GM21737 (cell line): ENCODE measurements around the gene BICD1.

Experiments used
- ATAC-seq: cut with Tn5 transposase; IDR thresholded peaks from one replicate; pipeline ENCODE4 v1.9.1; 2021; ENCODE audit warnings: mild to moderate bottlenecking, moderate library complexity; ENCODE audit not compliant: unreplicated experiment

Gene BICD1

DNA sequence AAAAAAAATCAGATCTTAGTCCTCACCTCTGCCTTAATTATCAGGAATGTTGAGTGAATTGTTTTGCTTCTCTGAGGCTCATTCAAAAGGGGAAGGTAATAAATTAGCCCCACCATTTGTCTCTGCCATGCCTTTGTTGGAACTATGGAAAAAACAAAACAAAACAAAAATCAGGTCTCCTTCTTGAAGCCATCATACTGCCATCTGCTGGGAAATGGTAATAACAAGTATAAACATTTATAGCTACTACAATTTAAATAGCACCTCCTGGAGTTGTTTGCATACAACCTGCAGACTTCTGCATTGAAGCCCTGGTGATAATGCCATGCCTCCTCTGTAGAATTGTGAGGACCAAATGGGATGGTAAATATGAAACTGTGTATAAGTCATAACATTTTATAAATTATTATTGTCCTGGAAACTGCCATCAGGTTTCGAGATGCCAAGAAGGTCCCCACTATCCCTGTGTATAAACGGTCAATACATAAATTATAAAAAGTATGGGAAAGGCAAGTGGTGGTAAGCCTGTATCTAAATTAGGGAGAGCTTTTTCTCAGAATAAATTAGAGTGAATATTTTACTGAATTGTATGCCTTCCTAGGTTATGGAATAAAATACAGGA, 205.5 kb downstream of the BICD1 start:
- ATAC-seq, result no peak

DNA sequence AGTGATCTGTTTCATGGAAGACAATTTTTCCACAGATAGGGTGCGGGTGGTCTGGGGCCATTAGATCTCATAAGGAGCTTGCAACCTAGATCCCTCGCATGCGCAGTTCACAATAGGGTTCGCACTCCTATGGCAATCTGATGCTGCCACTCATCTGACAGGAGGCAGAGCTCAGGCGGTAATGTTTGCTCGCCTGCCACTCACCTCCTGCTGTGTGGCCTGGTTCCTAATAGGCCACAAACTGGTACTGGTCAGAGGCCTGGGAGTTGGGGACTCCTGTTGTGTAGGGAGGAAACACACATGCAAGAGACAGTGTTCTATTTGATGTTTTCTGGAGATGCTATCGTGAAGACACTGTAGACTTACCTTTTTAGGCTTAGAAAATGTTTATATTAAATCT, 215.7 kb downstream of the BICD1 start:
- no peak for ATAC-seq

DNA sequence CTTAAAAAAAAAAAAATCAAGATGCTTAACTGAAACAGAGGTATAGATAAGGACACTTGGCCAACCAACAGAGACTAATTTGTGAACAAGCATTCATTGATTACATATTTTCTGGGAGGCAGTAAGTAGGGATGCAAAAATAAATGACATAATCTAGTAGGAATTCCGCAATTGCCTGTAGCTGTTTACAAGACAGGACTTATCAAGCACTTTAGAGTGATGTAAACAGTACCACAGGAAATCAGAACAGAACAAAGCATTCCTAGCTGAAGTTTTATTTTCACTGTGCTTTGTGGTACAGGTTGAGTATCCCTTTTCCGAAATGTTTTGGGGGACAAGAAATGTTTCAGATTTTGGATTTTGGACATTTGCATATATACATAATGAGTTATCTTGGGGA, 224.5 kb downstream of the BICD1 start:
- no peak for ATAC-seq

DNA sequence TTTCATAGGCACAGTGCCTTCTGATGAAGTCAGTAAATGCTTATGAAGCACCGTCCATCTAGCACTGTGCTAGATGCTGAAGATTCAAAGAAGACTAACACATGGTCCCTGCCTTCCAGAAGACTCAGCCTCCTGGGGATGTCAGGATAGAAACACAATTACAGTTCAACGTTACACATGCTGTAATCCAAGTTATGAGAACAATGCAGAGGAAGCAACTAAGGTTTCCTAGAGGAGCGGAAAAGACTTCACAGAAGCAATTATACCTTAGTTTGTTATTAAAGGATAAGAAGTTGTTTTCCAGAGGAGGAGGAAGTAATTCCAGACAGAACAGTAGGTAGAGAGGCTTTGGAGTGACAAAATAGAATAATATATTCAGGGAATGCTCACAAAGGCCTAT, 225.8 kb downstream of the BICD1 start:
- ATAC-seq, result no peak

DNA sequence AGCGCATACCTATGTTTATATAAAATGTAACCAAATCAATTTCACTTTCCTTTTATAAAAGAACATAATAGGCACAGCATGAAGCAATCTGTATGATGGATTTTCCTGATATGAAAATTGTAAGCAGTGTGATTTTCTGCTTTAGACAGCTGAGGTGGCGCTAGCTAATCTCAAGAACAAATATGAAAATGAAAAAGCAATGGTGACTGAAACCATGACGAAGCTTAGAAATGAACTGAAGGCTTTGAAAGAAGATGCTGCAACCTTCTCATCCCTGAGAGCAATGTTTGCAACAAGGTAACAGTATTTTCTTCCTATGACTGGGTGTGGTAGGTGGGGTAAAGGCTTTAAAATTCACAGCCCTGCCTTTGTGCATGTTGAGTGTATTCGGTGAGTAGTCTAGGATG, 227.7 kb downstream of the BICD1 start:
- no peak for ATAC-seq

DNA sequence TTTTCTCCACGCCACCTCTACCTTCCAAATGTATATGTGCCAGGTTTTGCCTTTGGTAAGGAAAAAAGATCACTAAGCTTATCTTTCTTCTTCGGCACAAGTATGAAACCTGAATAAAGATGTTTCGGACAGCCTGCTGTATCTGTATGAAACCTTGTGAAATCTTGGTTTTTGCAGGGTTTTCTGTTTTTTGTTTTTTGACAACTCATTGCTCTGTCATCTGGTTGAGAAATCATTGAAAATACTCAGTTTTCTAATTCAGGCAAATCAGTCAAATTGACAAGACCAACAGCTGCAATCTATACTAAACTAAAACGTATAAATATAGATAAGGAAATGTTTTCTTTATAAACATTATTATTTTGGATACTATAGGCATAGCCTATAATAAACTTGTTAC, 229.6 kb downstream of the BICD1 start:
- ATAC-seq, result no peak

DNA sequence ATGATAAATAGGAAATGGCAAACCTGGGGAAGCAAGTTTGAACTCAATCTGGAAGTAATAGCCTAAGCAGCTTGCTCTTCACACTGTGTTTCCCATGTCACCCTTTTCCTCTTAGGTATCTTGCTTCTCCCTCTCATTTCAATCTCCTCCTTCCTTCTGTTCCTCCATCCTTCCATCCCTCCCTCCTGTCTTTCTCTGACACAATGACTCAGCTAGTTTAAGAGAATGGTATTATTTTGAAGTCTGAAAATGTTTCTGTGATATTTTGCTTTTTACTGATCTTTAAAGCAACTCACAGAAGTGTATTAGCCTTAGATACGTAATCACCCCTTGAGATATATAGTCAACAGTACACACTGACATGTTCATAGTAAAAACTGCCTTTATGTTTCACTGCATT, 236.8 kb downstream of the BICD1 start:
- ATAC-seq, result no peak

DNA sequence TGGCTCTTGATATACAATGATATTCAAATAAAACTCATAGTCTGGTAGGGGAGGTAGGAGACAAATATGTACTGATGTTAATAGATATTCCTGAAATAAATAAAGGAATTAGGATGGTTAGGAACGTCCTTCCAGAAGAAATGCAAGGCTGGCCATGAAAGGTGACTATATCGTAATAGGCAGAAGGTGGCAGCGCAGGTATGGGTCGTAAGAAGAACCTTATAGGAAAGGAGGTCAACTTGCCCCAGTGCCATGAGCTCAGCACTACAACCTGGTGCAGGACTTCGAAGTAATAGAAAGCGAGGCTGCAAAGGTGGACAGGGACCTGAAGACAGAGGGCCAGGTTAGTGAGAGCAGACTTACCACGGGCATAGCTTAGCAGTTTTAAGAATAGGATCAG, 237.4 kb downstream of the BICD1 start:
- no peak for ATAC-seq

DNA sequence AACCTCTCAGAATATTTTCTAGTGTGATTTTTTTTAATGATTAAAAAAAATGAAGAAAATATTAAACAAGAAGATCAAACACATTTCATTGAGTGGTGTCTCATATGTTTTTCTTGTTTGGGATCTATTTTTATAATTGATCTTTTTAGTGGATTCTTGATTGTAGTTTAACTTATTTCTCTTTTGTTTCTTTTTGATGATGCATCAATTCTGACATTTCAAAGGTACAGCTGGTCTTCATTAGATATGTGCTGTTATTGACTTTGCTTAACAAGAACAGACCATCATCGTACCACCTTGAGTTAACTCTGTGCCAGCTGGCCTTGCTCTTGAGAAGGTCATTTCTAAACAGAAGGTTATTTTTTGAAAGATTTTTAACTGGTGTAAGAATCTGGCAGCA, 246.9 kb downstream of the BICD1 start:
- no peak for ATAC-seq

DNA sequence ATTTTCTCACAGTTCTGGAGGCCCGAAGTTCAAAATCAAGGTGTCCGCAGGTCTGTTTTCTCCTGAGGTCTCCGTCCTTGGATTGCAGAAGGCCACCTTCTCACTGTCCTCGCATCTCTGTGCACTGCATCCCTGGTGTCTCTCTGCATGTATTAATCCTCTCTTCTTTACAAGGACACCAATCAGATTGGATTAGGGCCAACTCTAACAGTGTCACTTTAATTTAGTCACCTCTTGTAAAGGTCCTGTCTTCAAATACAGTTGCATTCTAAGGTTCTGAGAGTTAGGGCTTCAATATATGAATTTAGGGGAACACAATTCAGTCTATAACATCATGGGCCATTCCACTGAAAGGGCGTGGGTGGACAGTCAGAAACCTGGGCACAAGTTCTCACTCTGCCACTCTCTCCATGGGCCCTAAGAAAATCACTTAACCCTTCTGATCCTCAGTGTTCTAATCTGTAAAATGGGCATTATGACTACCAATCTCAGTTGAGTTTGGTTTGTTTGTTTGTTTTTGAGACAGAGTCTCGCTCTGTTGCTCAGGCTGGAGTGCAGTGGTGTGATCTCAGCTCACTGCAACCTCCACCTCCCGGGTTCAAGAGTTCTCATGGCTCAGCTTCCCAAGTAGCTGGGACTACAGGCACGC, 251.1 kb downstream of the BICD1 start:
- no peak for ATAC-seq

DNA sequence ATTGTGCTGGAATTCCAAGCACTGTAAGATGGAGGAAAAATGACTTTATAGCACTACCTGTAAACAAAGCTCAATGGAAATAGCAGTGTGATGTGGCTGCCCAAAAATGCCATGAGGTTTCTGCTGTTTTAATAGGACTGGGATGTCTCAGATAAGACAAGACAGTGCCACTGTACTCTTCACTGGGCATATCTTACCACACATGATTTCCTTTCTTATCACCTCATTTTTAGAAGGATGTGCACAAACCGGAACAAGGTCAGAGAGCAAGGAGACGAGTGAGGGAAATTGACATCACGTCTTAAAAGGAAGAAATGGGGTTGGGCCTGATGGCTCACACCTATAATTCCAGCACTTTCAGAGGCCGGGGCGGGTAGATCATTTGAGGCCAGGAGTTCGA, 254.3 kb downstream of the BICD1 start:
- no peak for ATAC-seq

DNA sequence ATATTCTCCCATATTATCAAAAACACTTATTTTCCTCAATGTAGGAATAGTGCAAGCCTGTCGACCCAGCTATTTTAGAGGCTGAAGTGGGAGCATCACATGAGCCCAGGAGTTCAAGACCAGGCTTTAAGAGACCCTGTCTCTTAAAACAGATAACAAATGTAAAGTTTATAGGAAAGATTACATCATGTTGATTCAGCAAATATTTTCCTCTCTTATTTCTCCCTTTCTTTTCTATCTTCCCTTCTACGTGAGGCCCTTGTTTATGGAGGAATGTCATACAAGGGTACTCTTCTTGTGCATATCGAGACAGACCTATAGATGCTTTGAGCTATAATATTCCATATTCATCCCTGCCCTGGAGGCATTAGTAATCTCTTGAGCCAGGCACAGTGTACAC, 256.2 kb downstream of the BICD1 start:
- ATAC-seq, result no peak

DNA sequence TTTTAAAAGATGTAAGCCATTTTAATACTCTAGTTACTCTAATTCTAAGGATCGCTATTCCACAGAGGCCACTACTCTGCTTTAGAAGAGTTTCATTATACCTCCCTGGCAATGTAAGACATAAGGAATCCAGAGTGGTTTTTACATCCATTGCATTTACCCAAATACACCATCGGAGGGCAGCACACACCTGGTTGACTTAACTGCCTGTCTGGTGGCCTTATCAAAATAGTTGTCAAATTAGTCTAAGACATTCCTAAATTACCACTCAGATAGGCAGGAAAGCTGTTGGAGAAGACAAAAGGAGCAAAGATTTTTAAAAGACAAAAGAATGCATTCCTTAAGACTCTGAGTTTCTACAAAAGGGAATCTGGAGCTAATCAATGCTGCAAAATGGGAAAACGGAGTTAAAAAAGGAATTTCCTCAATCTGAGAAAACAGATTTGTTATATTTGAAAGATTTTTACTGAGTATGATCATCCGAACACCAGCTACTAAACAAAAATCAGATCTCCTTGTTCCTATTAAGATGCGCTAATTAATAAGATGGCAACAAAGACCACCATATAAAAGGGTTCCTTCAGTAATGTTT, 258.9 kb downstream of the BICD1 start:
- ATAC-seq, result no peak

DNA sequence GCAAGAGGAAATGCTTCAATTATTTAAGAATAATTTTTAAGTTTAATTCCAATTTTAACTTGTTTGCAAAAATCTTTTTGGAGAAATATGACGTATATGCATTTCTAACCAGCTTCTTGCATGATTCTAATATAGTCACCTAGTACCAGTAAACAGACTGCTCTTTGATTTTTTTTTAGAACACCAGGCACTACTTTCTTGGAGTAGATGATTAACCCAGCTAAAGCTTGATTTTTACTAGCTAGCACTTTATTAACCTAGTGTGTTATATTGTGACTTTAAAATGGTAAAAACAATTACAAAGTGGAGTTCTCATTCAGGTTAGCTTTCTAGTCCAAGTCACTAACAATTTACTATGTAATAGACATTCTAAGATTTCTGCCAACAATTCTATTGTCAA, 260.1 kb downstream of the BICD1 start:
- no peak for ATAC-seq

DNA sequence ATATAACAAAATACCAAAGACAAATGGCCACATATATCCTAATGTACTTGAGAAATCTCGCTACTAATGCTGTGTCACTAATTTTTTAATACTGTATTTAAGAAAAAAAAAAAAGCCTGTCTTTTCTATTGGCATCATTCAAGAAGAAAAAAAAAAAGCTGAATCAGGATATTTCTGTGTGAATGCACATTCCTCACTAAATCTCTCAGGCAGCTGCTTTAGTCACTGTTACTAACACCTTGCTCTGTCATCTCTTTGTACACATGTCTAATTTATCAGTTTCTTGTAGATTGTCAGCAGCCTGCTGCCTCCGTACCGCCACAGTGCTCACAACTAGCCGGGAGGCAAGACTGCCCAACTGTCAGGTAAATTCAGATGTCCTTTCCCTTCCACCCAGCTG, 260.7 kb downstream of the BICD1 start:
- ATAC-seq, result no peak

DNA sequence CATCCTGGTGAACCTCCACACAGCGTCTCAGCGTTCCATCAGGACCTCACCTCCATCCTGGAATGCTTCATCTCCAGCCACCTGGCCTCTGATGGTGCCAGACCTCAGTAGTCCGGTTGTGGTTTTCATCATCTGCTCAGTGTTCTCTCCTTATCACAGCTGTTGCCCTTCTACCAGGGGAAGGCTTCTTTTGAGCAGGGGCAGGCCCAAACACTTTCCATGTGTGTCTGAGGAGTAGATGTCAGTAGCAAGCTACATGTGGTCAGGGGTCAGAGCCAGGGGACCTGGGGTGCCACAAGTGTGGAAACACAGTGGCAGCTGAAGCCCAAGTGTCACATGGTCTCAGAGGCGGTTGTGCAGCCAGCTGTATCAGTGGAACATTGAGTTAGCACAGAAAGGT, 262.6 kb downstream of the BICD1 start:
- no peak for ATAC-seq

DNA sequence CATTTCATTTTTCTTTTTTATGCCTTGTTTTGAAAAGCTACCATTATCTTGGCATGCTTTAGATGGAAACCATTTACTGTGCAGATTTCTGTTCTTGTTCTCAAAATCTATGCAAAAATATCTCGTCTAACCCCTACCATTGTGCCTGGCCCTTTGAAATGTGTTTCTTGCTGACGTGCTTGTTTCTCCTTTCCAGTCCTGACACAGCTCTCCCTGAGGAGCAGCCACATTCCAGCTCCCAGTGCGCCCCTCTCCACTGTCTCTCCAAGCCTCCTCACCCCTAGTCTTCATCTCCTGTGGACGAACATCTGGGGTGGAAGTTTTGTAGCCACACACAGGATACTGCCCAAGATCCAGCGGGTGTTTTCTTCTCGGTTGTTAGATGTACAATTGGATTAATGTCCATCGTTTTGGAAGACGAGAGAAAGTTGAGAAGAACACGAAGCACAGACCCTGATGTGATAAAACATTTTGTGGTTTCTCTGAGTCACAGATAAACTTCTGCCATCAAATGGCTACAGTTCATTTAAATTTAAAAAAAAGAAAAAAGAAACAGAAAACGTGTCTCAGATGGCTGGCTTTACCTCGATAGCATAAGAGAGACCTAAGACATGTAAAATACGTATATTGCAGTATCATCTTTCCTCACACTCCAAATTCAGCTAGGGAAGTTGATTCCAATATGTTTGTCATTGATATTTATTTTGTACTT, 270.9 kb downstream of the BICD1 start:
- ATAC-seq, result no peak

DNA sequence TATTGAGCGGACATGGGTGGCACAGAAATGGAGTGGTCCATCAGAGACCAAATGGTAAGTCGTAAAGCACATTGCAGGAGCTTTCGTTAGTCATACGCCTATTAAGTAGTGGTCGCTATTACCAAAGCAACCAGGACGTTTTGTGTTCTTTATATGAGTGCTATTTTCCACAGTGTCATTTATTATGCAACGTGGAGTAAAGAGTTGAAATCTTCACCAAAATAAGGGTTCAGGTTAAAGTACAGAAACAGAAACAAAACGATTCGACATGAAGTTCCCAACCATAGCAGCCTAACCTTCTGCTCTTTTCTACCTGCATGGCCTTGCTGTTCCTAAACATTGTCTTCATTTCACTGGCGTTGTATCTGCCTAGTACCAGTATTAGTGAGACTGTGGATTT, 272.6 kb downstream of the BICD1 start:
- ATAC-seq, result no peak

DNA sequence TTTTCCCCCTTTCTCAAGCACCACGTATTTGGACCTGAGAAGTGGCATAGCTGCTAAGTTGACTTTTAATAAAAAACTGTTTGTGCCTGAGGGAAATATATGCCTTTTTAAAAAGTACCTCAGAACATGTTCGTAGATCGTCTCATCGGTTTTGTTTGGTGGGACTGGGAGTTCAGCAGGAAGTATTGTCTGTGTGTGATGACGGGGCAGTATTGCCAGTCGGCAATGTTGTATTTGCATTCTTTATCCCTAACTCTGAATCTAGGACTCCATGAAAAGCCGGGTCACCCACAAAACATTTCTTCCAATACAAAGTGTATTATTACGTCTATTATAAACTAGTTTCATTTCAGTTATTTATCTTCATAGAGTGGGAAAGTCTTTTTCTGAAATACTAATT, 273.0 kb downstream of the BICD1 start:
- ATAC-seq, result no peak

DNA sequence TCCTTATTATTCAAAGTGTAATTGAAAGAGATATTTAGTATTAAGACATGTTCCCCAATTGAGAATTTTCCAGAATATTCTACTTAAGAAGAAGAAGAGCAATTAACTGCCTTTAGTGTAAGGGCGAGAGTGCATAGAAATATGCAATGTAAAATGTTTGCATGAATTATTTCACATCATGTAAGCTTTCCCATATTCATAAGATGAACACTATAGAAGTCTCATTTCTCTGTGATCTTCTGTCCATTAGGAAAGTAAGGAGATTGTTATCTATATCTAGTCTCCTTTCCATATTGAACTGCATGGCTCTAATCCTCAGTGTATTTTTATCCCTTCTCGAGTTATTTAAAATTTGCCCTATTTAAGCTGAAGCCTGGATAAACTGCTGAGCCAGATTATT, 275.6 kb downstream of the BICD1 start:
- ATAC-seq, result no peak

DNA sequence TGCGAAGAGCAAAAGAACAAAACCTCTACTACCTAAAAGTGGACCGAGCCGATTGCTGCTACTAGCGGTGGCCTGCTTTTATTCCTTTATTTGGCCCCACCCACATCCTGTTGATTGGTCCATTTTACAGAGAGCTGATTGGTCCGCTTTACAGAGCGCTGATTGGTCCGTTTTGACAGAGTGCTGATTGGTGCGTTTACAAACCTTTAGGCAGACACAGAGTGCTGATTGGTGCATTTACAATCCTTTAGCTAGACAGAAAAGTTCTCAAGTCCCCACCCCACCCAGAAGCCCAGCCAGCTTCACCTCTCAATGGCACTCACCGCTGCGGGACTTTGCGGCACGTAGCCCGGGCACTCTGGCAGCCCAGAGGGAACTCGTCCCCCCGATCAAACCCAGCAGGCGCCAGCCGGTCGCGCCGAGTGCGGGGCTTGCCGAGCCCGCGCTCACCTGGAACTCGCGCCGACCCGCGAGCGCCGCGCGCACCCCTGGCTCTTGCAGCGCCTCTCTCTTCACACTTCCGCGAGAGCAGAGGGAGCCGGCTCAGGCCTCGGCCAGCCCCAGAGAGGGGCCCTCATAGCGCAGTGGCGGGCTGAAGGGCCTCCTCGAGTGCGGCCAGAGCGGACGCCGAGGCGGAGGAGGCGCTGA, 284.0 kb downstream of the BICD1 start:
- no peak for ATAC-seq

DNA sequence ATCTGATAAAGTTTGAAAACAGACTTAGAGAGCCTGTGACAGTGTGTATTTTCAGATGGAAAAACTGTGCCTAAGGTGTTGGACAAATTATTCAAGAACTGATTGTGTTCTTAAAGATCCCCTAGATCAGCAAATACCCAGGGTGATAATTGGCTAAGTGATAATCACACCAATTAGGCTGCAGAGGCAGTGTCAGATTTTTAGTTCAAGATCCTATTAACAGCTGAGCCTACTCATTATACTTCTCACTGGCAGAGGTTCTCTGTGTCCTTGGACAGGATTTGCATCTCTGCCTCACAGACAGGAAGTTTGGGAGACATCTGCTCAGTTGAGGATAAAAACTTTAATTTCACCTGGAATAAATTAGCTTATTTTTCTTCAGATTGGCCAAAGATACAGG, 288.4 kb downstream of the BICD1 start:
- ATAC-seq, result no peak
